ENCODE data around the gene FKBP10.
"Not testable (repeated sequence)": the region's sequence is repeated elsewhere in the genome, so short reads cannot be mapped to it uniquely, and the experiment has no call there.

Gene FKBP10

GRCh38 chr17:41812381-41813151 is at the start of gene FKBP10:
TSS of gene FKBP10 (plus strand) at chr17:41813004. CDS start at chr17:41813035, 31 bp downstream.
- peak in 1 of 2 donors; percentile 8 for DNase-seq (ENCODE audit: low read depth in 2 of 2)

- DNase-seq (ENCODE audit: low read depth in 2 of 2): no peak
Observed at GRCh38 chr17:41763327-41763726, 49.5 kb upstream of the FKBP10 start.

GRCh38 chr17:41766135-41766534 is 46.7 kb upstream of the FKBP10 start:
- no peak for DNase-seq (ENCODE audit: low read depth in 2 of 2)

- no peak for DNase-seq (ENCODE audit: low read depth in 2 of 2)
Observed at GRCh38 chr17:41767324-41768042, 45.3 kb upstream of the FKBP10 start.

GRCh38 chr17:41768682-41769288 is 44.0 kb upstream of the FKBP10 start:
- no peak for DNase-seq (ENCODE audit: low read depth in 2 of 2)

GRCh38 chr17:41769346-41769862 is 43.4 kb upstream of the FKBP10 start:
- no peak for DNase-seq (ENCODE audit: low read depth in 2 of 2)

- DNase-seq (ENCODE audit: low read depth in 2 of 2): no peak
Observed at GRCh38 chr17:41769985-41770384, 42.8 kb upstream of the FKBP10 start.

GRCh38 chr17:41771389-41772206 is 41.2 kb upstream of the FKBP10 start:
- DNase-seq (ENCODE audit: low read depth in 2 of 2): no peak

- DNase-seq (ENCODE audit: low read depth in 2 of 2): no peak
Observed at GRCh38 chr17:41772218-41772585, 40.6 kb upstream of the FKBP10 start.

GRCh38 chr17:41772586-41773189 is 40.1 kb upstream of the FKBP10 start:
- no peak for DNase-seq (ENCODE audit: low read depth in 2 of 2)

GRCh38 chr17:41773190-41773588 is 39.6 kb upstream of the FKBP10 start:
- no peak for DNase-seq (ENCODE audit: low read depth in 2 of 2)

GRCh38 chr17:41773731-41774193 is 39.0 kb upstream of the FKBP10 start:
- no peak for DNase-seq (ENCODE audit: low read depth in 2 of 2)

- no peak for DNase-seq (ENCODE audit: low read depth in 2 of 2)
Observed at GRCh38 chr17:41775394-41776226, 37.2 kb upstream of the FKBP10 start.

GRCh38 chr17:41776262-41776900 is 36.4 kb upstream of the FKBP10 start:
- DNase-seq (ENCODE audit: low read depth in 2 of 2): not testable (repeated sequence)

- DNase-seq (ENCODE audit: low read depth in 2 of 2): no peak
Observed at GRCh38 chr17:41777157-41777573, 35.6 kb upstream of the FKBP10 start.

GRCh38 chr17:41777574-41778188 is 35.1 kb upstream of the FKBP10 start:
- no peak for DNase-seq (ENCODE audit: low read depth in 2 of 2)

GRCh38 chr17:41779954-41780353 is 32.9 kb upstream of the FKBP10 start:
- DNase-seq (ENCODE audit: low read depth in 2 of 2): no peak

GRCh38 chr17:41781404-41782110 is 31.2 kb upstream of the FKBP10 start:
- no peak for DNase-seq (ENCODE audit: low read depth in 2 of 2)

GRCh38 chr17:41782142-41782541 is 30.7 kb upstream of the FKBP10 start:
- DNase-seq (ENCODE audit: low read depth in 2 of 2): no peak
